Measurements from ENCODE around the gene KCTD17. TPM values are rescaled to one million over a fixed set of nuclear protein-coding genes. Genes with fewer than 3 reads are reported as not detected.

KCTD17 gene
- total and polyA plus RNA-seq, 2 of the 13 experiments (the other 11 are each of a cell fraction or from before 2014, with no cell fraction given): 5.3 to 11.7 TPM

DNA sequence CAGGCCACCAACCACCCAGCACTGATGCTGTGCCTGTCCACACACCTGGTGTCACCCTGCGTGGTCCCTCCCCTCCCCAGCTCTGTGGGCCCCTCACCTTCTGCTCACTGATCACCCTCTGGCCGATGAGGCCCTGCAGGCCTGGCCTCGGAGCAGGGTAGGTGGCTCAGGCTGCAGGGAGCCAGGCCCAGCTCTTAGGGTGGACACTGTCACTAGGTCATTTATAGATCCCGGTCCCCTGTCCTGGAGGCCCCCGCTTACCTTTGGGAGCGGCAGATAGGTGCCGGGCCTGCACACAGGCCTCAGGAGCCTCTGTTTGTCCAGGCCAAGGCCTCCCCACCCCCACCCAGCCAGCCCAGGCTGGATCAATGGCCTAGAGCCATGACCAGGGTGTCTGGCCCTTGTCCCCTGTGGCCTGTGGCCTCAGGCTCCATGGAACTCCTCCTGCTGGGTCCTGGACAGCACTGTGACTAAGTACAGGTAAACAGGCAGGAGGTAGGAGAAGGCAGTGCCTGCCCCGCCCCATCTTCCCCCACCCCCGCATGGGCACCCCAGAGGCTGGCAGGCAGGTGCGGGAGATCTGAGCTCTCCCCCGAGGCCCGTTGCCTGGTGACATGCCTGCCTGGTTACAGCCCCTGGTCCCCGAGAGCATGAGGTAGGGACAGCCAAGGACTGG is 57.8 kb downstream of the KCTD17 start, which contains the start of gene TMPRSS6 (continued):
- TF ChIP-seq ZNF292 (CRISPR knock-in tag; IDR thresholded peaks at IDR 0.05; ENCODE audit: borderline replicate concordance, low read depth): peak; percentile 91
- TF ChIP-seq, protein P1, sequence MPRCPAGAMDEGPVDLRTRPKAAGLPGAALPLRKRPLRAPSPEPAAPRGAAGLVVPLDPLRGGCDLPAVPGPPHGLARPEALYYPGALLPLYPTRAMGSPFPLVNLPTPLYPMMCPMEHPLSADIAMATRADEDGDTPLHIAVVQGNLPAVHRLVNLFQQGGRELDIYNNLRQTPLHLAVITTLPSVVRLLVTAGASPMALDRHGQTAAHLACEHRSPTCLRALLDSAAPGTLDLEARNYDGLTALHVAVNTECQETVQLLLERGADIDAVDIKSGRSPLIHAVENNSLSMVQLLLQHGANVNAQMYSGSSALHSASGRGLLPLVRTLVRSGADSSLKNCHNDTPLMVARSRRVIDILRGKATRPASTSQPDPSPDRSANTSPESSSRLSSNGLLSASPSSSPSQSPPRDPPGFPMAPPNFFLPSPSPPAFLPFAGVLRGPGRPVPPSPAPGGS (CRISPR knock-in tag; IDR thresholded peaks at IDR 0.05): 0 out of 2 replicates have a peak, but pooled peaks have one; percentile 18
- TF ChIP-seq, protein P2, sequence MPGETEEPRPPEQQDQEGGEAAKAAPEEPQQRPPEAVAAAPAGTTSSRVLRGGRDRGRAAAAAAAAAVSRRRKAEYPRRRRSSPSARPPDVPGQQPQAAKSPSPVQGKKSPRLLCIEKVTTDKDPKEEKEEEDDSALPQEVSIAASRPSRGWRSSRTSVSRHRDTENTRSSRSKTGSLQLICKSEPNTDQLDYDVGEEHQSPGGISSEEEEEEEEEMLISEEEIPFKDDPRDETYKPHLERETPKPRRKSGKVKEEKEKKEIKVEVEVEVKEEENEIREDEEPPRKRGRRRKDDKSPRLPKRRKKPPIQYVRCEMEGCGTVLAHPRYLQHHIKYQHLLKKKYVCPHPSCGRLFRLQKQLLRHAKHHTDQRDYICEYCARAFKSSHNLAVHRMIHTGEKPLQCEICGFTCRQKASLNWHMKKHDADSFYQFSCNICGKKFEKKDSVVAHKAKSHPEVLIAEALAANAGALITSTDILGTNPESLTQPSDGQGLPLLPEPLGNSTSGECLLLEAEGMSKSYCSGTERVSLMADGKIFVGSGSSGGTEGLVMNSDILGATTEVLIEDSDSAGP (CRISPR knock-in tag; IDR thresholded peaks at IDR 0.05; ENCODE audit: borderline replicate concordance): peak; percentile 53; the same call in 1 of the 2 replicates
- peak; percentile 41; the same call in 1 of the 2 replicates for TF ChIP-seq ZMYM4 (CRISPR knock-in tag; IDR thresholded peaks at IDR 0.05)
- TF ChIP-seq, protein P3, sequence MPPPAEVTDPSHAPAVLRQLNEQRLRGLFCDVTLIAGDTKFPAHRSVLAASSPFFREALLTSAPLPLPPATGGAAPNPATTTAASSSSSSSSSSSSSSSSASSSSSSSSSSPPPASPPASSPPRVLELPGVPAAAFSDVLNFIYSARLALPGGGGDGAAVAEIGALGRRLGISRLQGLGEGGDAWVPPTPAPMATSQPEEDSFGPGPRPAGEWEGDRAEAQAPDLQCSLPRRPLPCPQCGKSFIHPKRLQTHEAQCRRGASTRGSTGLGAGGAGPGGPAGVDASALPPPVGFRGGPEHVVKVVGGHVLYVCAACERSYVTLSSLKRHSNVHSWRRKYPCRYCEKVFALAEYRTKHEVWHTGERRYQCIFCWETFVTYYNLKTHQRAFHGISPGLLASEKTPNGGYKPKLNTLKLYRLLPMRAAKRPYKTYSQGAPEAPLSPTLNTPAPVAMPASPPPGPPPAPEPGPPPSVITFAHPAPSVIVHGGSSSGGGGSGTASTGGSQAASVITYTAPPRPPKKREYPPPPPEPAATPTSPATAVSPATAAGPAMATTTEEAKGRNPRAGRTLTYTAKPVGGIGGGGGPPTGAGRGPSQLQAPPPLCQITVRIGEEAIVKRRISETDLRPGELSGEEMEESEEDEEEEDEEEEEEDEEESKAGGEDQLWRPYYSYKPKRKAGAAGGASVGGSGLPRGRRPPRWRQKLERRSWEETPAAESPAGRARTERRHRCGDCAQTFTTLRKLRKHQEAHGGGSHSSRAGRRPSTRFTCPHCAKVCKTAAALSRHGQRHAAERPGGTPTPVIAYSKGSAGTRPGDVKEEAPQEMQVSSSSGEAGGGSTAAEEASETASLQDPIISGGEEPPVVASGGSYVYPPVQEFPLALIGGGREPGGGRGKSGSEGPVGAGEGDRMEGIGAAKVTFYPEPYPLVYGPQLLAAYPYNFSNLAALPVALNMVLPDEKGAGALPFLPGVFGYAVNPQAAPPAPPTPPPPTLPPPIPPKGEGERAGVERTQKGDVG (CRISPR knock-in tag; IDR thresholded peaks at IDR 0.05; ENCODE audit: borderline replicate concordance): peak; percentile 66; the same call in 1 of the 2 replicates
- TF ChIP-seq, protein P4, sequence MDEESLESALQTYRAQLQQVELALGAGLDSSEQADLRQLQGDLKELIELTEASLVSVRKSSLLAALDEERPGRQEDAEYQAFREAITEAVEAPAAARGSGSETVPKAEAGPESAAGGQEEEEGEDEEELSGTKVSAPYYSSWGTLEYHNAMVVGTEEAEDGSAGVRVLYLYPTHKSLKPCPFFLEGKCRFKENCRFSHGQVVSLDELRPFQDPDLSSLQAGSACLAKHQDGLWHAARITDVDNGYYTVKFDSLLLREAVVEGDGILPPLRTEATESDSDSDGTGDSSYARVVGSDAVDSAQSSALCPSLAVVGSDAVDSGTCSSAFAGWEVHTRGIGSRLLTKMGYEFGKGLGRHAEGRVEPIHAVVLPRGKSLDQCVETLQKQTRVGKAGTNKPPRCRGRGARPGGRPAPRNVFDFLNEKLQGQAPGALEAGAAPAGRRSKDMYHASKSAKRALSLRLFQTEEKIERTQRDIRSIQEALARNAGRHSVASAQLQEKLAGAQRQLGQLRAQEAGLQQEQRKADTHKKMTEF (CRISPR knock-in tag; IDR thresholded peaks at IDR 0.05): peak; percentile 57; the same call in 1 of the 2 replicates
- TF ChIP-seq IRX3 (CRISPR knock-in tag; IDR thresholded peaks at IDR 0.05; ENCODE audit: borderline replicate concordance, low read depth): no peak
- TF ChIP-seq, protein P5, sequence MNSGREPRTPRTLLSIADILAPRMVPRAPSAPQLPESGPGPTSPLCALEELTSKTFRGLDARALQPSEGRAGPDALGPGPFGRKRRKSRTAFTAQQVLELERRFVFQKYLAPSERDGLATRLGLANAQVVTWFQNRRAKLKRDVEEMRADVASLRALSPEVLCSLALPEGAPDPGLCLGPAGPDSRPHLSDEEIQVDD (CRISPR knock-in tag; IDR thresholded peaks at IDR 0.05; ENCODE audit: borderline replicate concordance): 0 out of 2 replicates have a peak, but pooled peaks have one; percentile 43
- peak; percentile 73; the same call in 1 of the 2 replicates for TF ChIP-seq ZNF556 (CRISPR knock-in tag; IDR thresholded peaks at IDR 0.05; ENCODE audit: borderline replicate concordance)
- peak; percentile 34; the same call in 1 of the 2 replicates for TF ChIP-seq MYC (CRISPR knock-in tag; IDR thresholded peaks at IDR 0.05; ENCODE audit: borderline replicate concordance)
- TF ChIP-seq PRMT3 (CRISPR knock-in tag; IDR thresholded peaks at IDR 0.05; ENCODE audit: borderline replicate concordance, low read depth): no peak
- TF ChIP-seq, protein P6, sequence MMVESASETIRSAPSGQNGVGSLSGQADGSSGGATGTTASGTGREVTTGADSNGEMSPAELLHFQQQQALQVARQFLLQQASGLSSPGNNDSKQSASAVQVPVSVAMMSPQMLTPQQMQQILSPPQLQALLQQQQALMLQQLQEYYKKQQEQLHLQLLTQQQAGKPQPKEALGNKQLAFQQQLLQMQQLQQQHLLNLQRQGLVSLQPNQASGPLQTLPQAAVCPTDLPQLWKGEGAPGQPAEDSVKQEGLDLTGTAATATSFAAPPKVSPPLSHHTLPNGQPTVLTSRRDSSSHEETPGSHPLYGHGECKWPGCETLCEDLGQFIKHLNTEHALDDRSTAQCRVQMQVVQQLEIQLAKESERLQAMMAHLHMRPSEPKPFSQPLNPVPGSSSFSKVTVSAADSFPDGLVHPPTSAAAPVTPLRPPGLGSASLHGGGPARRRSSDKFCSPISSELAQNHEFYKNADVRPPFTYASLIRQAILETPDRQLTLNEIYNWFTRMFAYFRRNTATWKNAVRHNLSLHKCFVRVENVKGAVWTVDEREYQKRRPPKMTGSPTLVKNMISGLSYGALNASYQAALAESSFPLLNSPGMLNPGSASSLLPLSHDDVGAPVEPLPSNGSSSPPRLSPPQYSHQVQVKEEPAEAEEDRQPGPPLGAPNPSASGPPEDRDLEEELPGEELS (CRISPR knock-in tag; IDR thresholded peaks at IDR 0.05): peak; percentile 53; the same call in 1 of the 2 replicates
- 0 out of 2 replicates have a peak, but pooled peaks have one; percentile 31 for TF ChIP-seq ZNF616 (CRISPR knock-in tag; IDR thresholded peaks at IDR 0.05; ENCODE audit: low read depth)
- TF ChIP-seq SOX13 (IDR thresholded peaks at IDR 0.05): peak; percentile 31; the same call in 1 of the 2 replicates
- peak in 1 of 2 experiments; percentile 68; a peak in 2 of 4 replicates for TF ChIP-seq SOX13 (CRISPR knock-in tag; conservative IDR thresholded peaks at IDR 0.05 in 1 of 2, IDR thresholded peaks at IDR 0.05 in 1 of 2)
